ENCODE results near the gene FBXO48. TPM values are rescaled to one million over a fixed set of nuclear protein-coding genes. Genes with fewer than 3 reads are reported as not detected.

FBXO48 gene
- total and polyA plus RNA-seq, 10 of the 15 experiments (the other 5 are each of a cell fraction or from before 2014, with no cell fraction given) = 0.56 to 2.3 (median 1.2) TPM

DNA sequence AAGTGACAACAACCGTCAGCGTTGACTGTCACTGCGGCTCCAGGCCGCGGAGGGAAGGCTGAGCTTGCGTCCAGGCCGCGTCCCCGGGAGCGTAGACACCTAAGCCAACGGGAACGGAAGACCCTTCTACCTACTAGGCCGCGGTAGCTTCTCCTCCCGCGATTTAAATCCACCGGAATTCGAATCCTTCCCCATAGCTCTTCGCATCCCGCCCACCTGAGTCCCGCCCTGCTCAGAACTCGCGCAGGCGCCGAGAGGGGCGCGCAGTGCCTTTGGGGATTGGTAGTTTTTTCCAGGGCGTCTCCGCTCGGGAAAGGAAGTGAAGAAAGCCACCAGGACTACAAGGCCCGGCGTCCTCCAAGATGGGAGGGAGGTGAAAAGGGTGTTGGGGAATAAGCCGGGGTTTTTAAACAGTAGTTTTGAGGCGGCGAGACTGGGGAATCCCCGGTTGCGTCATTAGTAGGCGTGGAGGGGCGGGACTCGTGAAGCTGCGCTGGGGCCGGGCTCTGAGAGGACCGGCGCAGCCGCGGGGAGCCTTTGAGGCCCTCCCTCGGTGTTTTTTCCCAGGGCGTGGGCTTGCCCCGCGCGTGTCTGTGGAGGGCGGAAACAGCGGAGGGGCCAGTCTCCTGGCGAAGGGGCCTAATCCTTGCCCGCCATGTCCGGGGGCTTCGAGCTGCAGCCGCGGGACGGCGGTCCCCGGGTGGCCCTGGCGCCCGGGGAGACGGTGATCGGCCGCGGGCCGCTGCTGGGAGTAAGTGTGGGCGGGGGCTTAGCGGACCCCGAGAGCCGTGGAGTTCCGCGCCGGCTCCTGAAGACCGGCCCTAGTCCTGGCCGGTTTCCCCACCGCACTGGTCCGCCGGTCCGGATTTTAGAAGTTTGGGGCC, at the start of gene FBXO48, which contains the start of gene APLF (continued):
- TF ChIP-seq, protein P1, sequence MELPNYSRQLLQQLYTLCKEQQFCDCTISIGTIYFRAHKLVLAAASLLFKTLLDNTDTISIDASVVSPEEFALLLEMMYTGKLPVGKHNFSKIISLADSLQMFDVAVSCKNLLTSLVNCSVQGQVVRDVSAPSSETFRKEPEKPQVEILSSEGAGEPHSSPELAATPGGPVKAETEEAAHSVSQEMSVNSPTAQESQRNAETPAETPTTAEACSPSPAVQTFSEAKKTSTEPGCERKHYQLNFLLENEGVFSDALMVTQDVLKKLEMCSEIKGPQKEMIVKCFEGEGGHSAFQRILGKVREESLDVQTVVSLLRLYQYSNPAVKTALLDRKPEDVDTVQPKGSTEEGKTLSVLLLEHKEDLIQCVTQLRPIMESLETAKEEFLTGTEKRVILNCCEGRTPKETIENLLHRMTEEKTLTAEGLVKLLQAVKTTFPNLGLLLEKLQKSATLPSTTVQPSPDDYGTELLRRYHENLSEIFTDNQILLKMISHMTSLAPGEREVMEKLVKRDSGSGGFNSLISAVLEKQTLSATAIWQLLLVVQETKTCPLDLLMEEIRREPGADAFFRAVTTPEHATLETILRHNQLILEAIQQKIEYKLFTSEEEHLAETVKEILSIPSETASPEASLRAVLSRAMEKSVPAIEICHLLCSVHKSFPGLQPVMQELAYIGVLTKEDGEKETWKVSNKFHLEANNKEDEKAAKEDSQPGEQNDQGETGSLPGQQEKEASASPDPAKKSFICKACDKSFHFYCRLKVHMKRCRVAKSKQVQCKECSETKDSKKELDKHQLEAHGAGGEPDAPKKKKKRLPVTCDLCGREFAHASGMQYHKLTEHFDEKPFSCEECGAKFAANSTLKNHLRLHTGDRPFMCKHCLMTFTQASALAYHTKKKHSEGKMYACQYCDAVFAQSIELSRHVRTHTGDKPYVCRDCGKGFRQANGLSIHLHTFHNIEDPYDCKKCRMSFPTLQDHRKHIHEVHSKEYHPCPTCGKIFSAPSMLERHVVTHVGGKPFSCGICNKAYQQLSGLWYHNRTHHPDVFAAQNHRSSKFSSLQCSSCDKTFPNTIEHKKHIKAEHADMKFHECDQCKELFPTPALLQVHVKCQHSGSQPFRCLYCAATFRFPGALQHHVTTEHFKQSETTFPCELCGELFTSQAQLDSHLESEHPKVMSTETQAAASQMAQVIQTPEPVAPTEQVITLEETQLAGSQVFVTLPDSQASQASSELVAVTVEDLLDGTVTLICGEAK (IDR thresholded peaks at IDR 0.05; ENCODE audit: borderline replicate concordance) = peak; percentile 33; the same call in 1 of the 2 replicates
- TF ChIP-seq, protein P2, sequence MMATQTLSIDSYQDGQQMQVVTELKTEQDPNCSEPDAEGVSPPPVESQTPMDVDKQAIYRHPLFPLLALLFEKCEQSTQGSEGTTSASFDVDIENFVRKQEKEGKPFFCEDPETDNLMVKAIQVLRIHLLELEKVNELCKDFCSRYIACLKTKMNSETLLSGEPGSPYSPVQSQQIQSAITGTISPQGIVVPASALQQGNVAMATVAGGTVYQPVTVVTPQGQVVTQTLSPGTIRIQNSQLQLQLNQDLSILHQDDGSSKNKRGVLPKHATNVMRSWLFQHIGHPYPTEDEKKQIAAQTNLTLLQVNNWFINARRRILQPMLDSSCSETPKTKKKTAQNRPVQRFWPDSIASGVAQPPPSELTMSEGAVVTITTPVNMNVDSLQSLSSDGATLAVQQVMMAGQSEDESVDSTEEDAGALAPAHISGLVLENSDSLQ (IDR thresholded peaks at IDR 0.05) = peak; percentile 65; the same call in 1 of the 2 replicates
- TF ChIP-seq, protein P3, sequence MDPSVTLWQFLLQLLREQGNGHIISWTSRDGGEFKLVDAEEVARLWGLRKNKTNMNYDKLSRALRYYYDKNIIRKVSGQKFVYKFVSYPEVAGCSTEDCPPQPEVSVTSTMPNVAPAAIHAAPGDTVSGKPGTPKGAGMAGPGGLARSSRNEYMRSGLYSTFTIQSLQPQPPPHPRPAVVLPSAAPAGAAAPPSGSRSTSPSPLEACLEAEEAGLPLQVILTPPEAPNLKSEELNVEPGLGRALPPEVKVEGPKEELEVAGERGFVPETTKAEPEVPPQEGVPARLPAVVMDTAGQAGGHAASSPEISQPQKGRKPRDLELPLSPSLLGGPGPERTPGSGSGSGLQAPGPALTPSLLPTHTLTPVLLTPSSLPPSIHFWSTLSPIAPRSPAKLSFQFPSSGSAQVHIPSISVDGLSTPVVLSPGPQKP (IDR thresholded peaks at IDR 0.05; ENCODE audit: low read depth, low read length) = no peak
- peak; percentile 81 for TF ChIP-seq CREM (IDR thresholded peaks at IDR 0.05; ENCODE audit: low read depth)
- TF ChIP-seq EP300 (IDR thresholded peaks at IDR 0.05; ENCODE audit: borderline replicate concordance in 1 of 2, control insufficient read depth in 1 of 2, low read depth in 2 of 2, low read length in 2 of 2) = no peak
- no peak for TF ChIP-seq PAX8 (IDR thresholded peaks at IDR 0.05)
- TF ChIP-seq GABPA (IDR thresholded peaks at IDR 0.05; ENCODE audit: low read depth) = 0 out of 2 replicates have a peak, but pooled peaks have one; percentile 8
- peak; percentile 67; the same call in 1 of the 2 replicates for TF ChIP-seq LARP7 (IDR thresholded peaks at IDR 0.05)
- peak; percentile 89 for TF ChIP-seq CREB1 (IDR thresholded peaks at IDR 0.05; ENCODE audit: low read depth)
- no peak for TF ChIP-seq KAT2A (conservative IDR thresholded peaks at IDR 0.05; ENCODE audit: control insufficient read depth, low read depth, low read length)
- TF ChIP-seq DPF2 (IDR thresholded peaks at IDR 0.05) = peak; percentile 76
- TF ChIP-seq SIN3A (IDR thresholded peaks at IDR 0.05; ENCODE audit: low read depth, low read length) = peak; percentile 82; the same call in 1 of the 2 replicates
- TF ChIP-seq NBN (IDR thresholded peaks at IDR 0.05) = peak; percentile 25; the same call in 1 of the 2 replicates
- TF ChIP-seq SREBF1 (IDR thresholded peaks at IDR 0.05; ENCODE audit: low read length) = no peak; the same call in 1 of the 2 replicates
- TF ChIP-seq JUNB (IDR thresholded peaks at IDR 0.05) = no peak
- TF ChIP-seq NR2C1 (IDR thresholded peaks at IDR 0.05) = peak; percentile 91
- no peak for TF ChIP-seq TCF7 (IDR thresholded peaks at IDR 0.05; ENCODE audit: borderline replicate concordance)
- TF ChIP-seq, protein P4, sequence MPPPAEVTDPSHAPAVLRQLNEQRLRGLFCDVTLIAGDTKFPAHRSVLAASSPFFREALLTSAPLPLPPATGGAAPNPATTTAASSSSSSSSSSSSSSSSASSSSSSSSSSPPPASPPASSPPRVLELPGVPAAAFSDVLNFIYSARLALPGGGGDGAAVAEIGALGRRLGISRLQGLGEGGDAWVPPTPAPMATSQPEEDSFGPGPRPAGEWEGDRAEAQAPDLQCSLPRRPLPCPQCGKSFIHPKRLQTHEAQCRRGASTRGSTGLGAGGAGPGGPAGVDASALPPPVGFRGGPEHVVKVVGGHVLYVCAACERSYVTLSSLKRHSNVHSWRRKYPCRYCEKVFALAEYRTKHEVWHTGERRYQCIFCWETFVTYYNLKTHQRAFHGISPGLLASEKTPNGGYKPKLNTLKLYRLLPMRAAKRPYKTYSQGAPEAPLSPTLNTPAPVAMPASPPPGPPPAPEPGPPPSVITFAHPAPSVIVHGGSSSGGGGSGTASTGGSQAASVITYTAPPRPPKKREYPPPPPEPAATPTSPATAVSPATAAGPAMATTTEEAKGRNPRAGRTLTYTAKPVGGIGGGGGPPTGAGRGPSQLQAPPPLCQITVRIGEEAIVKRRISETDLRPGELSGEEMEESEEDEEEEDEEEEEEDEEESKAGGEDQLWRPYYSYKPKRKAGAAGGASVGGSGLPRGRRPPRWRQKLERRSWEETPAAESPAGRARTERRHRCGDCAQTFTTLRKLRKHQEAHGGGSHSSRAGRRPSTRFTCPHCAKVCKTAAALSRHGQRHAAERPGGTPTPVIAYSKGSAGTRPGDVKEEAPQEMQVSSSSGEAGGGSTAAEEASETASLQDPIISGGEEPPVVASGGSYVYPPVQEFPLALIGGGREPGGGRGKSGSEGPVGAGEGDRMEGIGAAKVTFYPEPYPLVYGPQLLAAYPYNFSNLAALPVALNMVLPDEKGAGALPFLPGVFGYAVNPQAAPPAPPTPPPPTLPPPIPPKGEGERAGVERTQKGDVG (CRISPR knock-in tag; IDR thresholded peaks at IDR 0.05) = no peak
- no peak for TF ChIP-seq NFYB (IDR thresholded peaks at IDR 0.05; ENCODE audit: insufficient read depth, low read depth, low read length)
- TF ChIP-seq MTA2 (IDR thresholded peaks at IDR 0.05; ENCODE audit: low read depth) = 0 out of 2 replicates have a peak, but pooled peaks have one; percentile 31
- peak; percentile 98 for TF ChIP-seq BACH1 (IDR thresholded peaks at IDR 0.05; ENCODE audit: borderline replicate concordance)
